Measurements from ENCODE around the gene PRICKLE2. TPM values are rescaled to one million over a fixed set of nuclear protein-coding genes. Genes with fewer than 3 reads are reported as not detected.
A peak's percentile ranks its signal among the peaks of the same experiment; 100 is the strongest.

The PRICKLE2 gene
- total RNA-seq, 1 experiment from 2014 or later = 3.2 TPM

DNA sequence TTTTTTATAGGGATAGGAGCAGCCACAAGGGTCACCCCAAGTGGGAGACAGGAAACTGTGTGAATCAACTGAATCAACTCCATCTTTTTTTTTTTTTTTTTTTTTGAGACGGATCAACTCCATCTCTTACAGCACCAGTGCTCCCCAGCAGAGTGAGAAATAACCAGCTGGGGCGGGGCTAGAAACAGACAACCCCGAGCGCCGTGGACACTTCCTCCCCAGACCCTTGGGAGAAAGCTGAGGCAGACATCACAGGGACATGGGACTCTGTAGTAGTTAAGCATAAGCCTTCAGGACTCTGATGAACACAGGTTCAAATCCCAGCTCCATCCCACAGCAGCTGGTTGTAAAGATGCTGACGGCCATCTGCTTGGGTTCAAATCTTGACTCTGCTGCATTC, 75.4 kb downstream of the PRICKLE2 start:
- H4K20me1 ChIP-seq (ENCODE audit: control insufficient read depth, insufficient read depth, insufficient read length) = no peaks in the 10 kb centered on the region
- peaks cover 17 to 36% (median 21%) of the 10 kb centered on the region in 3 experiments for H3K36me3 Mint-ChIP-seq (ENCODE audit: insufficient read depth in 1 of 3, low read depth in 3 of 3)

More for the DNA sequence above, 75.4 kb downstream of the PRICKLE2 start:
- Histone ChIP-seq H3K23me2 (ENCODE audit: insufficient read length, low read depth, low read length, poor library complexity, severe bottlenecking) (no peaks in the 10 kb centered on the region), H3K4me1 (ENCODE audit: insufficient read depth, low read length) (no peaks in the 10 kb centered on the region), H3K79me2 (ENCODE audit: insufficient read depth, low read length) (no peaks in the 10 kb centered on the region), H2AFZ (ENCODE audit: low read length) (no peak overlapping the region), H3K18ac (ENCODE audit: insufficient read length, low read depth, low read length) (no peak overlapping the region), H2BK20ac (ENCODE audit: low read depth, low read length, poor library complexity, severe bottlenecking) (no peak overlapping the region), H3T11ph (ENCODE audit: low read length) (no peak overlapping the region), H3K27ac (ENCODE audit: insufficient read length, low read depth, low read length) (no peak overlapping the region), H3K56ac (ENCODE audit: insufficient read length, low read depth, low read length) (no peak overlapping the region), H2BK15ac (ENCODE audit: low read depth, low read length) (no peak overlapping the region), H4K91ac (ENCODE audit: insufficient read length, low read depth, low read length) (no peak overlapping the region), H3K9ac (ENCODE audit: extremely low read depth, insufficient read length, low read length) (no peak overlapping the region), H3K27me3 (ENCODE audit: insufficient read depth, low read length) (no peaks in the 10 kb centered on the region), H2BK12ac (ENCODE audit: insufficient read length, low read depth, low read length) (no peak overlapping the region), H3K4me2 (ENCODE audit: insufficient read depth, insufficient read length, low read length) (no peak overlapping the region), H2BK5ac (ENCODE audit: insufficient read length, low read length) (no peak overlapping the region), H2BK120ac (ENCODE audit: low read depth, low read length, poor library complexity, severe bottlenecking) (no peak overlapping the region), H3K4ac (ENCODE audit: low read depth, low read length) (no peak overlapping the region), H3K14ac (ENCODE audit: insufficient read depth, low read length) (no peak overlapping the region), H4K8ac (replicated peaks; ENCODE audit: insufficient read length, low read depth, low read length) (no peak overlapping the region), H4K5ac (ENCODE audit: insufficient read length, low read depth, low read length) (no peak overlapping the region), H2AK5ac (ENCODE audit: insufficient read length, low read length) (no peak overlapping the region), H3K23ac (ENCODE audit: insufficient read length, low read depth, low read length) (no peak overlapping the region), H3K79me1 (ENCODE audit: insufficient read depth, low read depth, low read length, poor library complexity, severe bottlenecking) (no peaks in the 10 kb centered on the region), H3K9me3 (ENCODE audit: control insufficient read depth, low read depth, low read length) (no peaks in the 10 kb centered on the region)
- H3K27ac Mint-ChIP-seq = 0 out of 7 replicates have a peak overlapping the region, but pooled peaks of 1 of the 3 experiments have one; percentile 28
- TF ChIP-seq, protein P1, sequence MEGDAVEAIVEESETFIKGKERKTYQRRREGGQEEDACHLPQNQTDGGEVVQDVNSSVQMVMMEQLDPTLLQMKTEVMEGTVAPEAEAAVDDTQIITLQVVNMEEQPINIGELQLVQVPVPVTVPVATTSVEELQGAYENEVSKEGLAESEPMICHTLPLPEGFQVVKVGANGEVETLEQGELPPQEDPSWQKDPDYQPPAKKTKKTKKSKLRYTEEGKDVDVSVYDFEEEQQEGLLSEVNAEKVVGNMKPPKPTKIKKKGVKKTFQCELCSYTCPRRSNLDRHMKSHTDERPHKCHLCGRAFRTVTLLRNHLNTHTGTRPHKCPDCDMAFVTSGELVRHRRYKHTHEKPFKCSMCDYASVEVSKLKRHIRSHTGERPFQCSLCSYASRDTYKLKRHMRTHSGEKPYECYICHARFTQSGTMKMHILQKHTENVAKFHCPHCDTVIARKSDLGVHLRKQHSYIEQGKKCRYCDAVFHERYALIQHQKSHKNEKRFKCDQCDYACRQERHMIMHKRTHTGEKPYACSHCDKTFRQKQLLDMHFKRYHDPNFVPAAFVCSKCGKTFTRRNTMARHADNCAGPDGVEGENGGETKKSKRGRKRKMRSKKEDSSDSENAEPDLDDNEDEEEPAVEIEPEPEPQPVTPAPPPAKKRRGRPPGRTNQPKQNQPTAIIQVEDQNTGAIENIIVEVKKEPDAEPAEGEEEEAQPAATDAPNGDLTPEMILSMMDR (conservative IDR thresholded peaks at IDR 0.05) = no peak
- DNase-seq = no peak
- H3K4me1 Mint-ChIP-seq = peaks cover 13 to 16% of the 10 kb centered on the region in 2 experiments
- no CpG with 5 or more reads among the region's 6 CpGs for WGBS (ENCODE audit: extremely low coverage, insufficient read length, low lambda C conversion rate)
- no peaks in the 10 kb centered on the region for H3K9me3 Mint-ChIP-seq
- no peaks in the 10 kb centered on the region for H3K27me3 Mint-ChIP-seq (ENCODE audit: low read depth)
- no peak overlapping the region for H3K4me3 Mint-ChIP-seq
